LNCaP clone FGC (cell line): ENCODE data around the gene GPR180.

Experiments
- DNase-seq: peaks from one replicate; pipeline ENCODE4 v3.0.0-alpha.2; 2011; ENCODE audit warnings: low read depth
- H3K4me3 ChIP-seq: 2 replicates; pipeline ENCODE4 v1.5.1; 2011; ENCODE audit warnings: mild to moderate bottlenecking, low read depth, low read length, control low read depth
- CTCF ChIP-seq: IDR thresholded peaks from 2 replicates; pipeline ENCODE4 v1.5.1; 2012; ENCODE audit warnings: mild to moderate bottlenecking; ENCODE audit not compliant: control insufficient read depth, insufficient read depth; ENCODE audit errors: extremely low read depth

GPR180 gene

GRCh38 chr13:94656766-94657165, 55.1 kb downstream of the GPR180 start:
- DNase-seq: no peak
- H3K4me3 ChIP-seq: no peak overlapping the region
- TF ChIP-seq CTCF: no peak

GRCh38 chr13:94657167-94657566, 55.5 kb downstream of the GPR180 start:
- TF ChIP-seq CTCF: no peak
- no peak overlapping the region for H3K4me3 ChIP-seq
- DNase-seq: no peak

- no peak for DNase-seq
These were observed 57.4 kb downstream of the GPR180 start for GRCh38 chr13:94658926-94659597.

GRCh38 chr13:94659598-94659946, 57.9 kb downstream of the GPR180 start:
- no peak for DNase-seq
- H3K4me3 ChIP-seq: no peak overlapping the region
- no peak for TF ChIP-seq CTCF

More at GRCh38 chr13:94658926-94659597, 57.4 kb downstream of the GPR180 start:
- TF ChIP-seq CTCF: no peak
- H3K4me3 ChIP-seq: no peak overlapping the region

- no peak overlapping the region for H3K4me3 ChIP-seq
- TF ChIP-seq CTCF: peak; percentile 32; the same call in 1 of the 2 replicates
- DNase-seq: no peak
These were observed 59.2 kb downstream of the GPR180 start for GRCh38 chr13:94660695-94661326.

GRCh38 chr13:94661406-94661805, 59.7 kb downstream of the GPR180 start:
- no peak for TF ChIP-seq CTCF
- no peak for DNase-seq

GRCh38 chr13:94662274-94662945, 60.8 kb downstream of the GPR180 start:
- no peak overlapping the region for H3K4me3 ChIP-seq
- no peak for TF ChIP-seq CTCF
- no peak for DNase-seq

More at GRCh38 chr13:94661406-94661805, 59.7 kb downstream of the GPR180 start:
- no peak overlapping the region for H3K4me3 ChIP-seq
